ENCODE measurements around the gene PPP1CB.
"Not testable (repeated sequence)": the region's sequence is repeated elsewhere in the genome, so short reads cannot be mapped to it uniquely, and the experiment has no call there.

The PPP1CB gene

DNA sequence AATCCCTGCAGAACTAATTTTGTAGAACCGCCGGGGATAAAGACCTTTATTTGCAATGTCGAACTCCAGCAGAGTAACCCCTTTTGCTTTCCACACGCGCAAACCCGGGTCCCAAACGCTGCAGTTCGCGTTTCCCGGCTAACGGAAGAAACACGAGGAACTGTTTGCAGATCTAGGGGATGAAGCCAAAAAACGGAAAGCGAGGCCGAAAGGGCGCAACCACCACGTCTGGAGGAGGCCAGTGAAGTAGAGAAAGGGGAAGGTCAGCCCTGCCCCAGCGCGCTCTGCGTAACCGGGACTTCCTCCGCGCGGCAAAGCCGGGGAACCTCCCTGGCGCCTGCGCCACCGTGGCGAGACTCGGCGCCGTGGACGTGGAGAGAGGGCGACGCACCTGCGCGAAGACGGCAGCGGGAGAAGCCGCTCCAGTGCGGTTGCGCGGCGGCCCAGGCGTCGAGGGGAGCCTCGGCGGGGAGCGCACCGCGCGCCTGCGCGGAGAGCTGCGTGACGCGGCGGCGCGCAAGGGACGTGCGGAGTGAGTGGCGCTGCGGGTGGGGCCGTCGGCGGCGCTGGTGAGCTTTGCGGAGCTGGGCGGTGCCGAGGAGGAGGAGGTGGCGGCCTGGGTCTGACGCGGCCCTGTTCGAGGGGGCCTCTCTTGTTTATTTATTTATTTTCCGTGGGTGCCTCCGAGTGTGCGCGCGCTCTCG, at the start of gene PPP1CB:
PPP1CB (plus strand) TSS at position 579 of the 704 bp plus-strand sequence. CDS start 295 bp downstream, outside the sequence.
- peak; percentile 94 for DNase-seq

DNA sequence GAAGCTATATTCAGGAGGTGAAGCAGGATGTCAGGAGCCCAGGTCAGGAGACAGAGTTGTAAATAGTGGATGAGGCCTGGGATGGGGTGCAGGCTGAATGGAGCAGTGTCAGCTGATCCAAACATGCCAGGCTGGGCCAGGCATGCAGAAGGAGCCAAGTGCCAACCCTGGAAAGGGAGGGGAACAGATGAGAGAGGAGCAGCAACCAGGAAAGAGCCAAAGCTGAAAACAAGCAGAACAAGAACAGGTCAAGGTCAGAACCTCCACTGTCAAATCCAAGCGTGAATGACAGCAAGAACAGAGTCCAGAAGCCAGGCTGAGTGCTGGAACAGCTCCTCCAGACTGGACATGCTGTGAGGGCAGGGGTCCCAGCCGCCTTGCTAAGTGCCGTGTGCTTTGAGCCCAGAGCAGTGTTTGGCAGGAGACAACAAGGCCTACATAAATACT, 49.2 kb upstream of the PPP1CB start:
- no peak for DNase-seq

DNA sequence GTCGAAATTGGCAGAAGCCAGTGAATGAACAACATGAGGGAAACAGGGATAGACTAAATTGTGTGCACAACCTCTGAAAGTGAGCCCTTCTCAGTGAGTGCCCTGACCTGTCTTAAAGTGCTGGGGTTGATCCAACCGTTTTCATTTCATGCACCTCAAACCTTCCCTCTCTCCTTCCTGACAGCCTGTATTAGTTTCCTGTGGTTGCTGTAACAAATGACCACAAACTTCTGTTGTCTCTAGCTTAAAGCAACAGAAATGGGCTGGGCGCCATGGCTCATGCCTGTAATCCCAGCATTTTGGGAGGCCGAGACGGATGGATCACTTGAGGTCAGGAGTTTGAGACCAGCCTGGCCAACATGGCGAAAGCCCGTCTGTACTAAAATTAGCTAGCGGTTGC, 48.8 kb upstream of the PPP1CB start:
- DNase-seq, result no peak

DNA sequence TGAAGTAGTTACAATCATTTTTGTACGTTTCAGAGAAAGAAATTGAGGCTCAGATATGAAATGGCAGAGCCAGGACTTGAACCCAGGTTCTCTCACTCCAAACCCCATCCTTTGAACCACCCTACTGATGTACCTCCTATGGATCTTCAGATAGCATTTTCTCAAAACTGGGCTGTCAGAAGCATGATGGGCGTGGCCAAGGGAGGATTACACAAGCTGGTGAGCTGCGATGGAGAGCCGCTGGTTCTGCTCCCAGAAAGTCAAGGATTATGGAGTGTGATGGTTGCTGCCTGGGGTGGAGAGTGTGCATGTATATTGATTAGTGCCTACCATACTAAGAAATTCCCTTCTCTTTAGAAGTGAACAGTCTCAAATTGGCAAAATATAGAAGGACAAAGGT, 47.0 kb upstream of the PPP1CB start:
- DNase-seq, result no peak

DNA sequence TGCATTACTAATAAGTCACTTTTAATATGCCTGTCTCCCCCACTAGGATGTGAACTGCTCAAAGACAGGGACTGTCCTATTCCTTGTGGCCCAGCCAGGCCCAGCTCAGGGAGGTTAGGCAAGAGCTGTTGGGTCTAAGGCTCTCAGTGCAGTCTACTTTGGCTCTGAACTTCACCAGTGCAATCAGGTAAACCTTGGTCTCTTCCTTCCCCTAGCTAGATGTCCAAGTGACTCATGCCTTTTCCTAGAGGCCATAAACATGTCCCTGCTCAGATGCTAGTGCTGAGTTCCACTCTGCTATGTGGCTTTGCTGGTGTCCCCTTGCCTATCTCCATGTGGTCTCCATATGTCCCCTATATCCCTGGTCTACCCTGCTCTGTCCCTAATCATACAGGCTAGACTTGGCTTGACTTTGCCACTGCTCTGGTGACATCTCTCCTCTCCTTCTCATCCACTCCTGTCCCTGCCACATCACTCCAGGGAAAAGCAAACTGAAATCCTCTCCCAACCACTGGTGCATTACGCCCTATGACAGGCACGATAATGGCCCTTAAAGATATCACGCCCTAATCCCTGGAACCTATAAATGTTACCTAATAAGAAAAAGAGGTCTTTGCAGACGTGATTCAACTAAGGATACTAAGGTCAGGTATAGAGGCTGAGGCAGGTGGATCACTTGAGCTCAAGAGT, 45.7 kb upstream of the PPP1CB start:
- no peak for DNase-seq

DNA sequence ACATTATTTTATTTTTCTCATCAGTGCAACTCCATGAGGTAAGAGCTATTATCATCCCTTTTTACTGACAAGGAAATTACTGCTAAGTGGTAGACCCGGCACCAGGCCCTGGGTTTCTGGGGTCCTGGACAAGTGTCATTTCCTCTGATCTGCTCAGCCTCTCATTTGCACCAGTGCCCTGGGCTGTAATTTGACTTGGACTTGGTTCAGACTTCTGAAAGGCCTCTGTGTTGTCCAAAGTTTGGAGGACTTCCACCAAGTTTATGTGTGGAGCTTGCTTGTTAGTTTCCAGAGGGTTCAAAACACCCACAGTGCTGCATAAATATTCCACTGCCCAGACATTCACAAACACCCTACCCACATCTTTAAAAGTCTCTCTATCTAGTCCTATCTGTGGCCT, 44.0 kb upstream of the PPP1CB start:
- DNase-seq, result no peak

DNA sequence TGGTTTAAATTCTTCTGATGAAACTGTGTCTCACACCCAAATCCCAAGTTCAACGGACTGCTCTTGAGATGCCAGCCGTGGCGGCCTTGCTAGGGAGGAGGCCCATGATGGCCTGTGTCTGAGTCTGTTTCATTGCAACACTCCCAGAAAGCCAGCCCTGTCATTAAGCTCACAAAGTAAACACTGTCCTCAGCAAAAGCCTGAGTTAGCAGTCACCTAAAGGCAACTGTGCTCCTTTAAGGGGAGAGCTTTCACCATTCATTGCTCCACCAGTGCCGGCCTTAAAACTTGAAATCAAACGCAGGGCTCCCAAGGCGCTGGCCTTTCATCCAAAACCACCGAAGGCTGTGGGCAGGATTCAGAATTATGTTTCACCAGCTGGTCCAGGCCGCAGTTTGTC, 42.5 kb upstream of the PPP1CB start:
- no peak for DNase-seq

DNA sequence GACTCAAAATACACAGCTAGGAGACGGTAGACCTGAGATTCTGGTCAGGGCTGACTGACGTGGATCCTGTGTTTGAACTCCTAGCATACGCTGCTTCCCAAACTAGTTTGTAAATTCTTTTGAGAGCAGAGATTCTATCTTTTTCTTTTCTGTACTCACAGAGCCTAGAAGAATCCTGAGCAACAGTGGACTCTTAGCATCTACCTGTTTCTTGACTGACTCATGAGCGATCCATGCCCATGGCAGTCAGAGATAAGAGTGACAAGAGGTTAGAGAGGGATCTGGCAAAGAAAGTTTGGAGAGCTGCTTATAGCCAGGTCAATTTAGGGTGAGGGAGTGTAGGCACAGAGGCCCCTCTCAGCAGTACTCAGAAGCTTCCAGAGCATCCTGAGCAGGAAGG, 41.1 kb upstream of the PPP1CB start:
- DNase-seq, result no peak

DNA sequence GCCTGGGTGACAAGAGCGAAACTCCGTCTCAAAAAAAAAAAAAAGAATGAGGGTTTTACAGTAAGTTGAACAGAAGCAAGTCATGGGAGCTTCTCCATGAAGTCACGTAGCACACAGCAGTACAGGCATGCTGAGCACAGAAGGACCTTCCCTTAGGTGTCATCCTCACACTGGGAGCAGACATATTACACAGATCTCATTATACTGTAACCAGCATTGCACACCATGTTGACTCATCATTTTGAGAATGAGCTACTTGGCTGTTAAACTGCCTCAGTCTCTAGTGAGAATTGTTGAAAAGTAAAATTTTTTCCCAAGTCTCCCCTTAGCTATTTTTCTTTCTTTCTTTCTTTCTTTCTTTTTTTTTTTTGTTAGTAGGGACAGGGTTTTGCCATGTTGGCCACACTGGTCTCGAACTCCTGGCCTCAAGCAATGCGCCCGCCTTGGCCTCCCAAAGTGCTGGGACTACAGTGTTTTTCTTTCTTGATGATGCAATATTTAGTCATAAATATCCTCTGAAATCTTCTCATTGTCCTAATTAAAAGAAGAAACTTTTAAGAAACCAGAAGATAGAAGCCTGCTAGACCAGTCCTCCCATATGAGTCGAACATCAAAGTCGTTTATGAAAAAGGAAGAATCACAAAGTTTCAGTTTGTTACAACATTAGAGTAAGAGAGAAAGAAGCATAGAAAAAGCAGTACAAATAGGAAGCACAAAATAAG, 37.9 kb upstream of the PPP1CB start:
- DNase-seq, result no peak

DNA sequence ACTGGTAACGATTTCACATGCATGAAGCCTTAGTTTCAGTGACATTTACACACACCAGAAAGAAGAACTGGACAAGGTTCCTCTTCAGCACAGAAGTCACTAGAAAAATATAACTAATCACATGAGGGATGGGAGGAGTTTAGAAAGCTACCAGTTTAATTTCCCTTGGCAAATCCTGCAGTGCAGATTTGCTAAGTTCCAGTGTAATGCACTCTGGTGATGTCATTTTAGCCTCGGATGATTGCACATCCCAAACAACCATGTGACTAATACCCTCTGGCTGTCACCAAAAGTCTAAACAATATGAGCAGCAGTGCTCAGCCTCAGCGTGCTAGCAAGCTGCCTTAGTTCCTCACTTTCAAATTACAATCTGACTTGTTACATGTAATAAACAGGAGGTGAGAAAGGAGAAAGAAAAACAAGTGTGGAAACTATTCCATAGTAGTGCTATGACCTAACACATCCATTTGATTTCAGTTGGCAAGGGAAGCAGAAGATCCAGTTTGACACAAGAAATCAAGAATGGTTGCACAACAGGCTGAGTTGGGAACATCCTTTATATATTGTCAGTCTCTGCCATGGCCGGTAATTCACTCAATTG, 35.3 kb upstream of the PPP1CB start:
- no peak for DNase-seq

DNA sequence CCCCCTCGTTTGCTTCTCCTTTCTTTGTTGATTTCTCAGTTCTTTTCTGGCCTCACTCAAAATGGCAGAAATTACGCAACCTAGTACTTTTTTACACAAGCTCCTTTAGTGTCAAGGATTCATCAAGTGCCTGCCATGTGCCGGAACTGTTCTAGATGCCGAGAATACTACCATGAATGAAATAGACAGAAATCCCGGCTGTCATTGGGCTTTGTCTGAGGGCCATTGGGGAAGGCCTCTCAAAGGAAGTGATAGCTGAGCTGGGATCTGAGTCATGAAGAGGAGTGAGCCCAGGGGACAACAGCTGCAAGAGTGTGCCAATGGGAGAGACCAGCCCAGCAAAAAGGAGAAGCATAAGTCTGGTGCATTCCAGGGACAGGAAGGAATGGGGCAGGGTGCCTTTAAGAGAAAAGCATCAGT, 34.3 kb upstream of the PPP1CB start:
- no peak for DNase-seq

DNA sequence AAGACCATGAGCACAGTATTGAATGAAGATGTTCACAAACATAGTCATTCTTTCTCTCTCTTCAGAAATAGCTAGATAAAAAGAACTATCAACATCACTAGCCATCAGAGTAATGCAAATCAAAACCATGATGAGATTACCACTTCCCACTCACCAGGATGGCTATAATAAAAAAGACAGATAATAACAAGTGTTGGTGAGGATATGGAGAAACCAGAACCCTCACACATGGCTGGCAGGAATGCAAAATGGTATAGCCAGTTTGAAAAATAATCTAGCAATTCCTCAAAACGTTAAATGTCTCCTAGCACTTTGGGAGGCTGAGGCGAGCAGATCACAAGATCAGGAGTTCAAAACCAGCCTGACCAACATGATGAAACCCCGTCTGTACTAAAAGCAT, 31.3 kb upstream of the PPP1CB start:
- DNase-seq, result no peak

DNA sequence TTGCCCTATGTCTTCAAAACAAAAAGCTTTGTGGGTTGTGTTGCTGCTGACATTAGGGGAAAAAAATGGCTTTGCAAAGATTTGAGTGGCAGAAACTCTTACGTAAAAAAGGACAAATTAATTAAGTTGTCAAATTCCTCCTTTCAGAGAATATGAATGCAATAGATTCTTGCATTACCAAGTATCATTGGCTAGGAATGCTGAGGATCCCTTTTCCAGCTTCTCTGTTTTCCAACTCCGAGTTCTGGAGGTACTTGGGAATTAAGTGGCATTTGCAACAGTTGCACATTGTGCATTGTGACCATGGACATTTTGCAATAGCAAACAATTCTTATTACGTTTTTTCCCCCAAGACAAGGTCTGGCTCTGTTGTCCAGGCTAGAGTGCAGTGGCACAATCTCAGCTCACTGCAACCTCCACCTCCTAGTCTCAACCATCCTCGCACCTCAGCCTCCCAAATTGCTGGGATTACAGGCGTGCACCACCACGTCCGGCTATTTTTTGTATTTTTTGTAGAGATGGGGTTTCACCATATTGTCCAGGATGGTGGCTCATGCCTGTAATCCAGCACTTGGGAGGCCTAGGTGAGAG, 29.9 kb upstream of the PPP1CB start:
- DNase-seq, result no peak

DNA sequence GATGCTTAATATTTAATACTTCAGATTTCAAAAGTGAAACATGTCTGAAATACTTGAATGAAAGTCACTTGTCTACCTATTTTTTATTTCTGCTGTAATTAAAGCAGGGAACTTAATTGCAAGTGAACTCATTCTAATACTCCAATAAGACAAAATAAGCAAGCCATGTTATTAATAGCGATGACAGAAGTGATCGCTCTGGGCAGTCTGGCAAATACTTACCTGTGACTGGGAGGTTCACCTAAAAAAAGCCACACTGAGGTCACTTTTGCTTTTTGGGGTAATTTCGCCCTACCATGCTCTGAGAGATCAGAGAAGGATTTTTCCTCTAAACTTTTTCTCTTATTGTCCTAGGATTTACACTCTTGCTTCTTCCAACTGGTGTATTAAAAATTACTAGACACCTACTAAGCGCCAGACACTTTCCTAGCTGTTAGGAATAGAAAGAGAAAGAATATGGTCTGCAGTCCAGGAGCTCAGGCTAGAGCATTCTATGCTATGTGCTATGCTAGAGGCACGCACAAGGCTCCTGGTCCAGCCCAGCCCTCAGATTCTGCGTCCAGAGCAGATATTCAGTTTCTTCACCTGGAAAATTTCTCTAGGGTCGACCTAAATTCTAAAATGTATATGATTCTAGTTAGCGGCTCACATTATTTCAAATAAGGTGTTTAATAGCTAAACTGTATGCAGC, 26.5 kb upstream of the PPP1CB start:
- no peak for DNase-seq

DNA sequence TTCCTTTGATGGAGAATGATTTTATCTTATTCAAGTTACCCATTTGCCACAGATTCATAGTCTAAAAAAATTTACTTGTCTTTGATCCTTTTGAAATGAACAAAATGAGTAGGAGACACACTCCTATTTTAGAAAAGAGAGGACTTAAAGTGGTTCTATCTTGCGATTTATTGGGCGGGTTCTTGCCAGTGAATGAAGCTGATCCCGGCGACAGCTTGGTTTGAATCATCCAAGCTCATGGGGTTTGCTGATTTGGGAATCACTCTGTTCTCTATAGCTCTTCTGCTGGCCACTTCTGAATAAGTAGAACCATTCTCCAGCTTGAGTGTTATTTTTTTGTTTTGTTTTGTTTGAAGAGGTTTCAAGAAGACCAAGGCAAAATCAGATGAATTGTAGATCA, 25.5 kb upstream of the PPP1CB start:
- no peak for DNase-seq

DNA sequence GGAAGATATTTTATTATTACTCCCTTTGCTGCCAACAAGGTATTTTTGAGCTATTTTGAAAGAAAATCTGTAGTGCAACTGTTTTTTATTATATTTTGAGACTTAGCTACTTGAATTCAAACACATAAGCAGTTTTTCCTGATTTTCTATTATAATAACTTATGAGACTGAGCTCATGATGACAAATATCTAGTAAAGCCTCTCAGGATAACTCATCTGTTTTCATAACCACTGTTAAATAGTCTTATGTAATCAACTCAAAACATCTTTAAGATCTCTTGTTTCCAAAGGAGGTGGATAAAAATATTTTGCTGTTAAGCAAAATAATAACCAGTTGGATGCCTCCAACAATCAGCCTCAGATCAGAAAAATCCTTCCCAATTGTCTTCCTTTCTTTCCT, 21.9 kb upstream of the PPP1CB start:
- DNase-seq, result no peak

DNA sequence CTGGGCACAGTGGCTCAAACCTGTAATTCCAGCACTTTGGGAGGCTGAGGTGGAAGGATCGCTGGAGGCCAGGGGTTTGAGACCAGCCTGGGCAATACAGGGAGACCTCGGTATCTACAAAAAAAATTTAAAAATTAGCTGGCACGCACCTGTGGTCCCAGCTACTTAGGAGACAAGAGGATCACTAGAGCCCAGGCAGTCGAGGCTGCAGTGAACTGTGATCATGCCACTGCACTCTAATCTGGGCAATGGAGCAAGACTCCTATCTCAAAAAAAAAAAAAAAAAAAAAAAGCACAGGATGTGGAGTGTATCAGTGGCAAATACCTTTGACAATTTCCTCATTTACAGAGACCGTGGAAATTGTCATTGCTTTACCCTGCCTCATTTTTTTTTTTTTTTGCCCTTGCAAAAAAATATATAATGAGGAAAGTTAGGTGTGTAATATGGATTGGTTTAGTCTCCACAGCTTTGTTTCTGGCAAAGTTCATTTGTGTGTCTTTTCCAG, 20.9 kb upstream of the PPP1CB start:
- no peak for DNase-seq

DNA sequence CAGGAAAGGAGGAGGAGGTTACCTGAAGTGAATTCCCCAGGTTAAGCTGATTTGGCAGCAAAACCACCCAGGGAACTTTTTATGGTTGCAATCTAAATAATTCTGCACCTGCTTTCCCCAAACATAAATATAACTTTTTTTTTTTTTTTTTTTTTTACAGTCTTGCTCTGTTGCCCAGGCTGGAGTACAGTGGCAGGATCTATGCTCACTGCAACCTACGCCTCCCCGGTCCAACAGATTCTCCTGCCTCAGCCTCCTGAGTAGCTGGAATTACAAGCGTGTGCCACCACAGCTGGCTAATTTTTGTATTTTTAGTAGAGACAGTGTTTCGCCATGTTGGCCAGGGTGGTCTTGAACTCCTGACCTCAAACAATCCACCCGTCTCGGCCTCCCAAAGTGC, 16.1 kb upstream of the PPP1CB start:
- DNase-seq, result no peak

DNA sequence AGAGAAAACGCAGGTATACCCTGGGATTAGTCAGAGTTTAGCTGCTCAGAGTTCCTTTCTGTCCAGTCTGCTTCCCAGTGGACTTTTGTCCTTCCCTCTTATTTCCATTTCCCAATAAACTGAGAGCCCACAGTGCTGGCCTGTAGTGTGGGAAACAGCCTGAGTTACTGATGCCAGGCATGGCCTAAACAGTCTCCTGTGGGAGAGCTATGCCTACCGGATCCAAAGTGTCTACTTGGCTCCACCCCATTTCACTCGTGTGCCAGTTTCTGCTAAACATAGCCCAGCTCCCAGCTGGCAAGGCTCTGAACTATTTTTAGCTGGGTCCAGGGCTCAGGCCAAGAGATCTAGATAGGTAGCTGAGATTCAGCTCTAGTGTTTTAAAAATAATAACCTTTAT, 15.6 kb upstream of the PPP1CB start:
- no peak for DNase-seq

DNA sequence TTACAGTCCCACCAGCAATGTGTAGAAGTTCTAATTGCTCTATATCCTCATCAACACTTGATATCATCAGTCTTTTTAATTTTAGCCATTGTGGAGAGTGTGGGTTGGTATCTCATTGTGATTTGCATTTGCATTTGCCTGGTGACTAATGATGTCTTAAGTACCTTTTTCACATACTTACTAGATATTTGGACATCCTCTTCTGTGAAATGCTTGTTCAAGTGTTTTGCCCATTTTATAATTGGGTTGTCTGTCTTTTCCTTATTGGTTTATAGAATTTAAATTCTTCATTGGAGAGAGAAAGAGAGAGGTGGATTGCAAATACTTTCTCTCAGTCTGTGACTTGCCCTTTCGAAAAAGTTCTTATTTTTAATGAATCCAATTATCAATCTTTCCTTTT, 14.0 kb upstream of the PPP1CB start:
- no peak for DNase-seq

DNA sequence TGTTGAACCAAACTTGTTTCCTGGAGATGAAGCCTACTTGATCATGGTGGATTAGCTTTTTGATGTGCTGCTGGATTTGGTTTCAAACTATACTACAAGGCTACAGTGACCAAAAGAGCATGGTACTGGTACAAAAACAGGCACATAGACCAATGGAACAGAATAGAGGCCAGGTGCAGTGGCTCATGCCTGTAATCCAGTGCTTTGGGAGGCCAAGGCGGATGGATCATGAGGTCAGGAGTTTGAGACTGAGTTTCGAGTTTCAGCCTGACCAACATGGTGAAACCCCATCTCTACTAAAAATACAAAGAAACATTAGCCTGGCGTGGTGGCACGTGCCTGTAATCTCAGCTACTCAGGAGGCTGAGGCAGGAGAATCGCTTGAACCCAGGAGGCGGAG, 9.0 kb upstream of the PPP1CB start:
- DNase-seq, result not testable (repeated sequence)

DNA sequence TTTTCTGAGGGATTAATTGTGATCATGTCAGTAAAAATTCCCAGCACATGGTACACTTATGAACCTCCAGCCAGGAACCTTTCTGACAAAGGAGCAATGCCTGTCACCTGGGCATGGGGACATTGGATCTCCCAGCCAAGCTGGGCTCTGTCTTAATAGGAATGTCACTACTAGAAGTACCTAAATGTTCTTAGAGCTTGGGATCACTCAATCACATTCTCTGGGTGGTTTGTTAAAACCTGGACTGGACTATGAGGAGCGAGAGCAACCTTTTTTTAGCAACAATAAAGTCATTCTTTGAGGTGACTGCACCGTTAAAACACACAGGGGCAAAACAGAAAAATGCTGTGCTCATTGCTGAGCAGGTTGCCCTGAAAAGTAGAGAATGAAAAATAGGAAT, 6.4 kb upstream of the PPP1CB start:
- no peak for DNase-seq

All from stimulated activated CD8-positive, alpha-beta memory T cell treated with anti-CD3 and anti-CD28 coated beads, Interleukin-4, amount 100 ng/mL, for 48 hours (primary cell).